Right lung (tissue), 10 donors: Measurements from ENCODE around the gene CLMP. TPM values are rescaled to one million over a fixed set of nuclear protein-coding genes. Genes with fewer than 3 reads are reported as not detected.

Experiments
- DNase-seq, 2 donors: peaks; one replicate each; pipeline ENCODE4 v3.0.0-alpha.2; 2013
- long read RNA-seq, 8 donors: transcript quantifications; one replicate each; lab custom pipeline, GENCODE V29; 2026
- polyA plus RNA-seq, 5 donors: library from polyadenylated mRNA; unstranded; fragments of 120-200 nt; gene quantifications; one replicate each; pipeline versions ENCODE4 v1.2.1 to v1.2.3, GENCODE V29; 2013; ENCODE audit warnings: inconsistent platforms in 1 of 5, low replicate concordance in 1 of 5; ENCODE audit not compliant: insufficient read length in 5 of 5, insufficient read depth in 1 of 5

CLMP gene
- polyA plus RNA-seq = 10 to 100 TPM; 15.0 to 18.6 (median 17.3) TPM
- long read RNA-seq, donor 1, full-length matches to known transcripts = 2 of 8 reads
- long read RNA-seq, donor 1, partial matches to known transcripts = 6 of 8 reads
- long read RNA-seq, donor 1, other reads (novel, unspliced or antisense) = 0 of 8 reads
- long read RNA-seq, donor 2, full-length matches to known transcripts = 1 of 1 reads
- long read RNA-seq, donor 2, partial matches to known transcripts = 0 of 1 reads
- long read RNA-seq, donor 2, other reads (novel, unspliced or antisense) = 0 of 1 reads
- long read RNA-seq, donor 3, full-length matches to known transcripts = 1 of 1 reads
- long read RNA-seq, donor 3, partial matches to known transcripts = 0 of 1 reads
- long read RNA-seq, donor 3, other reads (novel, unspliced or antisense) = 0 of 1 reads
- long read RNA-seq, donor 4, full-length matches to known transcripts = 2 of 2 reads
- long read RNA-seq, donor 4, partial matches to known transcripts = 0 of 2 reads
- long read RNA-seq, donor 4, other reads (novel, unspliced or antisense) = 0 of 2 reads
- long read RNA-seq, donor 5, full-length matches to known transcripts = 4 of 4 reads
- long read RNA-seq, donor 5, partial matches to known transcripts = 0 of 4 reads
- long read RNA-seq, donor 5, other reads (novel, unspliced or antisense) = 0 of 4 reads
- long read RNA-seq, donor 6, full-length matches to known transcripts = 5 of 5 reads
- long read RNA-seq, donor 6, partial matches to known transcripts = 0 of 5 reads
- long read RNA-seq, donor 6, other reads (novel, unspliced or antisense) = 0 of 5 reads
- long read RNA-seq, donor 7, full-length matches to known transcripts = 4 of 4 reads
- long read RNA-seq, donor 7, partial matches to known transcripts = 0 of 4 reads
- long read RNA-seq, donor 7, other reads (novel, unspliced or antisense) = 0 of 4 reads
- long read RNA-seq, donor 8, full-length matches to known transcripts = 3 of 3 reads
- long read RNA-seq, donor 8, partial matches to known transcripts = 0 of 3 reads
- long read RNA-seq, donor 8, other reads (novel, unspliced or antisense) = 0 of 3 reads

- peak; percentile 65 to 67 for DNase-seq
Observed at GRCh38 chr11:123195188-123196059, at the start of gene CLMP. Gene CLMP (minus strand): TSS chr11:123195248. CDS start chr11:123194940, 308 bp downstream.

- DNase-seq = no peak
Observed at GRCh38 chr11:123241874-123242543, 47.0 kb upstream of the CLMP start.

GRCh38 chr11:123241294-123241693, 46.2 kb upstream of the CLMP start:
- no peak for DNase-seq

- no peak for DNase-seq
Observed at GRCh38 chr11:123239191-123240150, 44.4 kb upstream of the CLMP start.

- DNase-seq = no peak
Observed at GRCh38 chr11:123238297-123238696, 43.2 kb upstream of the CLMP start.

GRCh38 chr11:123236879-123237278, 41.8 kb upstream of the CLMP start:
- DNase-seq = no peak

- no peak for DNase-seq
Observed at GRCh38 chr11:123235656-123236261, 40.7 kb upstream of the CLMP start.

GRCh38 chr11:123235117-123235655, 40.1 kb upstream of the CLMP start:
- no peak for DNase-seq

- DNase-seq = no peak
Observed at GRCh38 chr11:123233975-123234334, 38.9 kb upstream of the CLMP start.

GRCh38 chr11:123233280-123233974, 38.4 kb upstream of the CLMP start:
- no peak for DNase-seq

- no peak for DNase-seq
Observed at GRCh38 chr11:123231777-123232176, 36.7 kb upstream of the CLMP start.

GRCh38 chr11:123231256-123231655, 36.2 kb upstream of the CLMP start:
- DNase-seq = no peak

- no peak for DNase-seq
Observed at GRCh38 chr11:123230346-123230745, 35.3 kb upstream of the CLMP start.

- DNase-seq = no peak
Observed at GRCh38 chr11:123228496-123229163, 33.6 kb upstream of the CLMP start.

- DNase-seq = no peak
Observed at GRCh38 chr11:123227763-123228495, 32.9 kb upstream of the CLMP start.

GRCh38 chr11:123221584-123221983, 26.5 kb upstream of the CLMP start:
- peak in 1 of 2 donors; percentile 72 for DNase-seq

GRCh38 chr11:123221096-123221561, 26.1 kb upstream of the CLMP start:
- DNase-seq = peak; percentile 78 to 85
